Uterus (tissue), 4 donors: ENCODE data around the gene COG6. TPM values are rescaled to one million over a fixed set of nuclear protein-coding genes. Genes with fewer than 3 reads are reported as not detected.

Experiments
- DNase-seq, 2 donors: peaks; one replicate each; pipeline ENCODE4 v3.0.0-alpha.2; 2019 to 2020
- H3K27ac ChIP-seq, 2 donors: fragments of 200-600 bp; sonication (generic); 1 replicate in 1 of 2; 2 replicates in 1 of 2; pipeline ENCODE4 v1.5.1; 2016 to 2018
- H3K27me3 ChIP-seq, 2 donors: fragments of 200-600 bp; sonication (generic); one replicate each; pipeline ENCODE4 v1.5.1; 2018 to 2019; ENCODE audit warnings: control low read depth in 1 of 2
- H3K36me3 ChIP-seq, 2 donors: fragments of 200-600 bp; sonication (generic); one replicate each; pipeline ENCODE4 v1.5.1; 2019; ENCODE audit warnings: control low read depth in 1 of 2
- H3K4me1 ChIP-seq, 2 donors: fragments of 200-600 bp; sonication (generic); one replicate each; pipeline ENCODE4 v1.5.1; 2018 to 2019; ENCODE audit warnings: control low read depth in 1 of 2
- H3K4me3 ChIP-seq, 2 donors: fragments of 200-600 bp; sonication (generic); 1 replicate in 1 of 2; 2 replicates in 1 of 2; pipeline ENCODE4 v1.5.1; 2018 to 2019; ENCODE audit warnings: mild to moderate bottlenecking in 1 of 2
- H3K9me3 ChIP-seq, 2 donors: fragments of 200-600 bp; sonication (generic); one replicate each; pipeline ENCODE4 v1.5.1; 2019; ENCODE audit warnings: control low read depth in 1 of 2
- CTCF ChIP-seq, 4 experiments: fragments of 200-600 bp in 2 of 4; fragments of 450-650 bp in 2 of 4; sonication (generic) in 2 of 4; IDR thresholded peaks; one replicate each; pipeline ENCODE4 v1.5.1; 2016 to 2019; ENCODE audit warnings: antibody characterized with exemption in 4 of 4, mild to moderate bottlenecking in 2 of 4, moderate library complexity in 1 of 4
- POLR2A ChIP-seq, 2 donors: fragments of 450-650 bp; IDR thresholded peaks; one replicate each; pipeline ENCODE4 v1.6.1; 2016; ENCODE audit warnings: antibody characterized with exemption in 2 of 2, mild to moderate bottlenecking in 1 of 2, moderate library complexity in 1 of 2
- intact Hi-C: fragments of 100-400 bp; cut with DNase I; formaldehyde crosslinking; loops from one replicate; pipeline ENCODE4 v1.15.1; 2023; ENCODE audit warnings: low total_unique reads
- total RNA-seq, 4 donors: library from RNA; depleted of rRNA in 3 of 4; stranded (reverse); fragments of >200 nt in 3 of 4; gene quantifications; one replicate each; pipeline versions ENCODE4 v1.1.0 to v1.2.4, GENCODE V29; 2014 to 2023
- donor health status: DM: yes; HTN: yes; CAD: no.

The COG6 gene
- total RNA-seq, 4 donors from 2014 or later, result 17.1 to 83.2 (median 52.2) TPM

GRCh38 chr13:39737047-39737446 lies 81.6 kb downstream of the COG6 start:
- DNase-seq, result no peak
- intact Hi-C loops, result no loop called here
- no peaks in the 10 kb centered on the region for H3K9me3 ChIP-seq
- H3K27me3 ChIP-seq, result no peaks in the 10 kb centered on the region
- H3K36me3 ChIP-seq, result no peaks in the 10 kb centered on the region
- H3K4me1 ChIP-seq, result no peaks in the 10 kb centered on the region
- no peak overlapping the region for H3K4me3 ChIP-seq
- H3K27ac ChIP-seq, result no peak overlapping the region
- TF ChIP-seq CTCF (IDR thresholded peaks at IDR 0.05) (no peak), POLR2A (IDR thresholded peaks at IDR 0.05) (no peak)

GRCh38 chr13:39740761-39741160 lies 85.3 kb downstream of the COG6 start:
- H3K27me3 ChIP-seq, result no peaks in the 10 kb centered on the region
- no peak for DNase-seq
- H3K36me3 ChIP-seq, result no peaks in the 10 kb centered on the region
- H3K9me3 ChIP-seq, result no peaks in the 10 kb centered on the region
- H3K4me1 ChIP-seq, result no peaks in the 10 kb centered on the region
- intact Hi-C loops, result no loop called here
- TF ChIP-seq CTCF (IDR thresholded peaks at IDR 0.05) (no peak), POLR2A (IDR thresholded peaks at IDR 0.05) (no peak)
- no peak overlapping the region for H3K4me3 ChIP-seq
- H3K27ac ChIP-seq, result no peak overlapping the region

- TF ChIP-seq CTCF (IDR thresholded peaks at IDR 0.05) (no peak), POLR2A (IDR thresholded peaks at IDR 0.05) (no peak)
Observed at GRCh38 chr13:39748961-39749360, 93.5 kb downstream of the COG6 start.

GRCh38 chr13:39749528-39749927 lies 94.1 kb downstream of the COG6 start:
- H3K4me3 ChIP-seq, result no peak overlapping the region
- no peak for DNase-seq
- TF ChIP-seq POLR2A (IDR thresholded peaks at IDR 0.05), result no peak
- TF ChIP-seq CTCF (IDR thresholded peaks at IDR 0.05), result no peak
- no peak overlapping the region for H3K27ac ChIP-seq
- H3K36me3 ChIP-seq, result no peaks in the 10 kb centered on the region
- H3K4me1 ChIP-seq, result no peaks in the 10 kb centered on the region
- no peaks in the 10 kb centered on the region for H3K27me3 ChIP-seq
- intact Hi-C loops, result no loop called here
- no peaks in the 10 kb centered on the region for H3K9me3 ChIP-seq

More at GRCh38 chr13:39748961-39749360, 93.5 kb downstream of the COG6 start:
- Histone ChIP-seq H3K9me3 (no peaks in the 10 kb centered on the region), H3K4me3 (no peak overlapping the region), H3K27me3 (no peaks in the 10 kb centered on the region), H3K27ac (no peak overlapping the region), H3K36me3 (no peaks in the 10 kb centered on the region), H3K4me1 (no peaks in the 10 kb centered on the region)
- DNase-seq, result no peak
- intact Hi-C loops, result no loop called here

- Histone ChIP-seq H3K27ac (no peak overlapping the region), H3K4me3 (no peak overlapping the region), H3K4me1 (no peaks in the 10 kb centered on the region), H3K36me3 (no peaks in the 10 kb centered on the region), H3K9me3 (no peaks in the 10 kb centered on the region), H3K27me3 (no peaks in the 10 kb centered on the region)
- TF ChIP-seq POLR2A (IDR thresholded peaks at IDR 0.05) (no peak), CTCF (IDR thresholded peaks at IDR 0.05) (no peak)
- no peak for DNase-seq
- intact Hi-C loops, result no loop called here
Observed at GRCh38 chr13:39751805-39752204, 96.3 kb downstream of the COG6 start.
